ENCODE data around the gene OR7D2.

DNA sequence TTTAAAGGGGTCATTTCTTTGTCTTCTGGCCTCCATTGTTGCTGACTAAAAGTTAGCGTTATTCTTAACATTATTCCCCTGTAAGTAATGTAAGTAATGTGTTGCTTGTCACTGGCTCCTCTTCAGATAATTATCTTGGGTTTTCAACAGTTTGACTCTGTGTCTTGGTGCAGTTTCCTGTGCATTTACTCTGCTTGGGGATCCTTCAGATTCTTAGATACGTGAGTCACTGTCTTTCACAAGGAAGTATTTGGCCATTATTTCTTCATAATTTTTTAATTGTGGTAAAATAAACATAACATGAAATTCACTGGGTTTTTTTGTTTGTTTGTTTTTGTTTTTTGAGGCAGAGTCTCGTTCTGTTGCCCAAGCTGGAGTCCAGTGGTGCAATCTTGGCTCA lies 13.5 kb upstream of the OR7D2 start:
- TF ChIP-seq POLR2A (IDR thresholded peaks at IDR 0.05) = no peak
- TF ChIP-seq, protein P1, sequence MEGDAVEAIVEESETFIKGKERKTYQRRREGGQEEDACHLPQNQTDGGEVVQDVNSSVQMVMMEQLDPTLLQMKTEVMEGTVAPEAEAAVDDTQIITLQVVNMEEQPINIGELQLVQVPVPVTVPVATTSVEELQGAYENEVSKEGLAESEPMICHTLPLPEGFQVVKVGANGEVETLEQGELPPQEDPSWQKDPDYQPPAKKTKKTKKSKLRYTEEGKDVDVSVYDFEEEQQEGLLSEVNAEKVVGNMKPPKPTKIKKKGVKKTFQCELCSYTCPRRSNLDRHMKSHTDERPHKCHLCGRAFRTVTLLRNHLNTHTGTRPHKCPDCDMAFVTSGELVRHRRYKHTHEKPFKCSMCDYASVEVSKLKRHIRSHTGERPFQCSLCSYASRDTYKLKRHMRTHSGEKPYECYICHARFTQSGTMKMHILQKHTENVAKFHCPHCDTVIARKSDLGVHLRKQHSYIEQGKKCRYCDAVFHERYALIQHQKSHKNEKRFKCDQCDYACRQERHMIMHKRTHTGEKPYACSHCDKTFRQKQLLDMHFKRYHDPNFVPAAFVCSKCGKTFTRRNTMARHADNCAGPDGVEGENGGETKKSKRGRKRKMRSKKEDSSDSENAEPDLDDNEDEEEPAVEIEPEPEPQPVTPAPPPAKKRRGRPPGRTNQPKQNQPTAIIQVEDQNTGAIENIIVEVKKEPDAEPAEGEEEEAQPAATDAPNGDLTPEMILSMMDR (IDR thresholded peaks at IDR 0.05) = no peak
- TF ChIP-seq POLR2AphosphoS5 (IDR thresholded peaks at IDR 0.05) = no peak

All from sigmoid colon (tissue), 4 donors.